HEK293 (cell line): ENCODE data around the gene NPTXR.
A peak's percentile ranks its signal among the peaks of the same experiment; 100 is the strongest.

Experiments
- CTCF ChIA-PET: fragments of 350-600 bp; formaldehyde crosslinking; extraction: SDS; loops from one replicate; lab custom pipeline; 2021; ENCODE audit warnings: antibody characterized with exemption; lab: Yijun Ruan, JAX
- POLR2A ChIA-PET: fragments of 300-600 bp; formaldehyde crosslinking; extraction: SDS; loops from one replicate; lab custom pipeline; 2020; ENCODE audit warnings: antibody characterized with exemption, inconsistent platforms; lab: Yijun Ruan, JAX
- H3K27ac ChIP-seq: fragments of 200-500 bp; sonication (Bioruptor generic); 2 replicates; pipeline ENCODE4 v1.5.1; 2014; ENCODE audit warnings: low read depth, low read length, control low read depth, inconsistent platforms; ENCODE audit errors: extremely low read depth
- H3K36me3 ChIP-seq, 2 experiments: fragments of 200-500 bp in 1 of 2; sonication (Bioruptor generic) in 1 of 2; 1 replicate in 1 of 2; 2 replicates in 1 of 2; pipeline ENCODE4 v1.5.1; 2014 to 2017; ENCODE audit warnings: inconsistent platforms in 2 of 2, low read length in 2 of 2; ENCODE audit not compliant: control insufficient read depth in 2 of 2, insufficient read depth in 1 of 2
- H3K4me1 ChIP-seq: fragments of 200-500 bp; sonication (Bioruptor generic); 2 replicates; pipeline ENCODE4 v1.5.1; 2014; ENCODE audit warnings: mild to moderate bottlenecking, low read length, inconsistent platforms; ENCODE audit not compliant: control insufficient read depth, insufficient read depth
- H3K4me3 ChIP-seq: 2 replicates; pipeline ENCODE4 v1.5.1; 2011; ENCODE audit warnings: low read depth, mild to moderate bottlenecking, control low read depth, low read length, moderate library complexity
- H3K9me3 ChIP-seq: fragments of 200-500 bp; sonication (Bioruptor generic); 2 replicates; pipeline ENCODE4 v1.5.1; 2014; ENCODE audit warnings: low read depth, low read length, inconsistent platforms; ENCODE audit not compliant: control insufficient read depth, insufficient read depth
- EGR2 ChIP-seq: fragments of 450-650 bp; formaldehyde crosslinking; IDR thresholded peaks from 2 replicates; pipeline ENCODE4 v1.5.1; 2016; ENCODE audit warnings: low read depth, missing biosample characterization, missing genetic modification characterization
- FEZF1 ChIP-seq: fragments of 450-650 bp; formaldehyde crosslinking; IDR thresholded peaks from 2 replicates; pipeline ENCODE4 v1.5.1; 2016; ENCODE audit warnings: missing biosample characterization, missing genetic modification characterization
- GLI4 ChIP-seq: fragments of 450-650 bp; formaldehyde crosslinking; IDR thresholded peaks from 2 replicates; pipeline ENCODE4 v1.5.1; 2016; ENCODE audit warnings: missing biosample characterization, missing genetic modification characterization
- HOXC10 ChIP-seq: sonication (generic); formaldehyde crosslinking; IDR thresholded peaks from 2 replicates; pipeline ENCODE4 v1.8.1; 2023; ENCODE audit warnings: mild to moderate bottlenecking, missing genetic modification reagents
- HOXD13 ChIP-seq: sonication (generic); formaldehyde crosslinking; IDR thresholded peaks from 2 replicates; pipeline ENCODE4 v1.8.0; 2022; ENCODE audit warnings: missing genetic modification reagents, borderline replicate concordance
- IKZF3 ChIP-seq: fragments of 450-650 bp; IDR thresholded peaks from 2 replicates; pipeline ENCODE4 v1.5.0; 2018; ENCODE audit warnings: missing biosample characterization, mild to moderate bottlenecking, missing genetic modification characterization, moderate library complexity
- SP7 ChIP-seq: fragments of 450-650 bp; formaldehyde crosslinking; IDR thresholded peaks from 2 replicates; pipeline ENCODE4 v1.5.1; 2016; ENCODE audit warnings: missing biosample characterization, missing genetic modification characterization
- ZBTB20 ChIP-seq: fragments of 450-650 bp; formaldehyde crosslinking; IDR thresholded peaks from 2 replicates; pipeline ENCODE4 v1.5.1; 2016; ENCODE audit warnings: missing biosample characterization, missing genetic modification characterization
- ZFHX2 ChIP-seq: fragments of 450-650 bp; formaldehyde crosslinking; conservative IDR thresholded peaks from 2 replicates; pipeline ENCODE4 v1.5.1; 2016; ENCODE audit warnings: missing biosample characterization, missing genetic modification characterization
- ZFP3 ChIP-seq: fragments of 450-650 bp; formaldehyde crosslinking; IDR thresholded peaks from 2 replicates; pipeline ENCODE4 v1.5.1; 2016; ENCODE audit warnings: low read depth, missing biosample characterization, missing genetic modification characterization
- ZFP69B ChIP-seq: fragments of 450-650 bp; formaldehyde crosslinking; IDR thresholded peaks from 2 replicates; pipeline ENCODE4 v1.5.1; 2016; ENCODE audit warnings: missing biosample characterization, missing genetic modification characterization
- ZIC2 ChIP-seq: fragments of 450-650 bp; formaldehyde crosslinking; IDR thresholded peaks from 2 replicates; pipeline ENCODE4 v1.5.1; 2016; ENCODE audit warnings: missing biosample characterization, missing genetic modification characterization
- ZNF114 ChIP-seq: fragments of 450-650 bp; formaldehyde crosslinking; IDR thresholded peaks from 2 replicates; pipeline ENCODE4 v1.5.0; 2017; ENCODE audit warnings: missing biosample characterization, missing genetic modification characterization
- ZNF155 ChIP-seq: fragments of 450-650 bp; formaldehyde crosslinking; IDR thresholded peaks from 2 replicates; pipeline ENCODE4 v1.5.1; 2016; ENCODE audit warnings: missing biosample characterization, missing genetic modification characterization
- ZNF175 ChIP-seq: fragments of 450-650 bp; formaldehyde crosslinking; IDR thresholded peaks from 2 replicates; pipeline ENCODE4 v1.5.1; 2016; ENCODE audit warnings: missing biosample characterization, missing genetic modification characterization
- ZNF2 ChIP-seq: fragments of 450-650 bp; formaldehyde crosslinking; IDR thresholded peaks from 2 replicates; pipeline ENCODE4 v1.5.1; 2016; ENCODE audit warnings: missing biosample characterization, missing genetic modification characterization
- ZNF24 ChIP-seq: fragments of 450-650 bp; formaldehyde crosslinking; IDR thresholded peaks from 2 replicates; pipeline ENCODE4 v1.5.1; 2016; ENCODE audit warnings: missing biosample characterization, missing genetic modification characterization
- ZNF341 ChIP-seq: fragments of 450-650 bp; formaldehyde crosslinking; IDR thresholded peaks from 2 replicates; pipeline ENCODE4; 2016; ENCODE audit warnings: low read depth, missing biosample characterization, missing genetic modification characterization
- ZNF416 ChIP-seq: fragments of 450-650 bp; formaldehyde crosslinking; IDR thresholded peaks from 2 replicates; pipeline ENCODE4 v1.5.1; 2016; ENCODE audit warnings: missing biosample characterization, missing genetic modification characterization
- ZNF426 ChIP-seq: fragments of 450-650 bp; formaldehyde crosslinking; IDR thresholded peaks from 2 replicates; pipeline ENCODE4 v1.5.1; 2017; ENCODE audit warnings: missing biosample characterization, missing genetic modification characterization, mild to moderate bottlenecking, inconsistent platforms, moderate library complexity
- ZNF433 ChIP-seq: fragments of 450-650 bp; formaldehyde crosslinking; IDR thresholded peaks from 2 replicates; pipeline ENCODE4 v1.5.1; 2016; ENCODE audit warnings: missing biosample characterization, missing genetic modification characterization, low read depth
- ZNF560 ChIP-seq: fragments of 450-650 bp; formaldehyde crosslinking; IDR thresholded peaks from 2 replicates; pipeline ENCODE4 v1.5.1; 2017; ENCODE audit warnings: missing biosample characterization, missing genetic modification characterization, borderline replicate concordance
- ZNF654 ChIP-seq: fragments of 450-650 bp; formaldehyde crosslinking; IDR thresholded peaks from 2 replicates; pipeline ENCODE4 v1.5.1; 2016; ENCODE audit warnings: low read depth, missing biosample characterization, missing genetic modification characterization
- ZNF664 ChIP-seq: fragments of 450-650 bp; formaldehyde crosslinking; IDR thresholded peaks from 2 replicates; pipeline ENCODE4 v1.5.1; 2016; ENCODE audit warnings: missing biosample characterization, missing genetic modification characterization
- ZNF837 ChIP-seq: fragments of 450-650 bp; formaldehyde crosslinking; IDR thresholded peaks from 2 replicates; pipeline ENCODE4 v1.5.1; 2016; ENCODE audit warnings: missing biosample characterization, missing genetic modification characterization
- ZSCAN16 ChIP-seq: fragments of 450-650 bp; formaldehyde crosslinking; IDR thresholded peaks from 2 replicates; pipeline ENCODE4 v1.5.1; 2016; ENCODE audit warnings: missing biosample characterization, missing genetic modification characterization
- ZXDB ChIP-seq: fragments of 450-650 bp; formaldehyde crosslinking; IDR thresholded peaks from 2 replicates; pipeline ENCODE4 v1.5.1; 2016; ENCODE audit warnings: missing biosample characterization, missing genetic modification characterization
- TF ChIP-seq, protein P1 (sequence below): fragments of 450-650 bp; formaldehyde crosslinking; IDR thresholded peaks from 2 replicates; pipeline ENCODE4 v1.5.1; 2016; ENCODE audit warnings: missing biosample characterization, missing genetic modification characterization
- TF ChIP-seq, protein P2 (sequence below): fragments of 450-650 bp; formaldehyde crosslinking; IDR thresholded peaks from 2 replicates; pipeline ENCODE4 v1.5.1; 2016; ENCODE audit warnings: missing biosample characterization, missing genetic modification characterization
- TF ChIP-seq, protein P3 (sequence below): fragments of 450-650 bp; formaldehyde crosslinking; IDR thresholded peaks from 2 replicates; pipeline ENCODE4 v1.5.1; 2016; ENCODE audit warnings: missing biosample characterization, missing genetic modification characterization
- TF ChIP-seq, protein P4 (sequence below): fragments of 450-650 bp; formaldehyde crosslinking; IDR thresholded peaks from 2 replicates; pipeline ENCODE4 v1.5.1; 2016; ENCODE audit warnings: missing biosample characterization, missing genetic modification characterization

Gene NPTXR

DNA sequence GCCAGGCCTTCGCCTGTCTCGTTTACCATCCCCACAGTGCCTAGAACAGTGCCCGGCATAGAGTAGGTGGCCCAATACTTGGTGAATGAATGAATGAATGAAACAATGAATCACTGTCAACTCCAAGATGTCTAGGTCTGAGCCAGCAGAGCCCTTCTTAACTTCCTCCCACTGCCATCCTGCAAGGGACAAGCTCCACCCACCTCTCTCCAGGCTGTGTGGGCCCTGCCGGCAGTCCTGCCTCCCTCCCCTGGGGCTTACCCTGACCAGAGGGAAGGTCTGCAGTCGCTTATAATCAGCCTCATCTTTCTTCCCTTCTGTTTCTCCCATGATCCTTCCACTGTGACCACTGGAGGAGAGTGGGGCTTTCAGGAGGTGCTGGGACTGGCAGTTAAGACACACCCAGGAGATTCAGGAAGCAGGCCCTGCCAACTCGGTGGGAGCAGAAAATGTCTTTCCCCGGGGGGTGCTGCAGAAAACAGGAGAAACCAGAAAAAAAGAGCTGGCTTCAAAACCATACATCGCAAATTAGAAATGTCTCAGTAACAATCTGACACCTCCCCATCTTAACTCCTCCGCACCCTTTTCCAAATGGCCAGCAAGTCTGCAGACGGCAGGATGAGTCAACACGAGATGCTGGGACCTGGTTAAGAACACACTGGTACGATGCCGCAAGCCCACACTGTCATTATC is 61.3 kb downstream of the NPTXR start:
- POLR2A ChIA-PET: interaction anchor here (1.0 to 1.7 kb wide), 3 partner anchors 14 to 25 kb away, joined by 3 to 4 read pairs (median 3); no protein-coding TSS in a partner anchor
- peaks cover 0 to 27% of the 10 kb centered on the region in 2 experiments; a peak in 1 of 3 replicates for H3K36me3 ChIP-seq

More for the DNA sequence above, 61.3 kb downstream of the NPTXR start:
- Histone ChIP-seq H3K27ac (no peak overlapping the region), H3K4me3 (no peak overlapping the region), H3K4me1 (no peaks in the 10 kb centered on the region), H3K9me3 (no peaks in the 10 kb centered on the region)
- TF ChIP-seq ZFHX2 (tag by site-specific recombination) (peak; percentile 64), ZNF664 (tag by site-specific recombination) (no peak), HOXC10 (CRISPR knock-in tag) (no peak), IKZF3 (no peak), ZXDB (tag by site-specific recombination) (no peak), ZNF2 (tag by site-specific recombination) (no peak), HOXD13 (CRISPR knock-in tag) (no peak), ZNF416 (tag by site-specific recombination) (no peak), ZNF155 (tag by site-specific recombination) (no peak), FEZF1 (tag by site-specific recombination) (no peak), ZNF341 (tag by site-specific recombination) (peak; percentile 86), ZNF24 (no peak), GLI4 (tag by site-specific recombination) (no peak), ZSCAN16 (tag by site-specific recombination) (no peak), ZNF175 (no peak), ZNF433 (tag by site-specific recombination) (no peak), ZNF654 (no peak), SP7 (tag by site-specific recombination) (peak; percentile 65), ZNF837 (tag by site-specific recombination) (no peak), ZFP3 (tag by site-specific recombination) (no peak), ZIC2 (tag by site-specific recombination) (0 out of 2 replicates have a peak, but pooled peaks have one; percentile 19), EGR2 (tag by site-specific recombination) (peak; percentile 47; the same call in 1 of the 2 replicates), ZBTB20 (no peak), ZNF560 (tag by site-specific recombination) (no peak), ZNF114 (no peak), ZNF426 (tag by site-specific recombination) (no peak), ZFP69B (tag by site-specific recombination) (peak; percentile 91)
- TF ChIP-seq, protein P1, sequence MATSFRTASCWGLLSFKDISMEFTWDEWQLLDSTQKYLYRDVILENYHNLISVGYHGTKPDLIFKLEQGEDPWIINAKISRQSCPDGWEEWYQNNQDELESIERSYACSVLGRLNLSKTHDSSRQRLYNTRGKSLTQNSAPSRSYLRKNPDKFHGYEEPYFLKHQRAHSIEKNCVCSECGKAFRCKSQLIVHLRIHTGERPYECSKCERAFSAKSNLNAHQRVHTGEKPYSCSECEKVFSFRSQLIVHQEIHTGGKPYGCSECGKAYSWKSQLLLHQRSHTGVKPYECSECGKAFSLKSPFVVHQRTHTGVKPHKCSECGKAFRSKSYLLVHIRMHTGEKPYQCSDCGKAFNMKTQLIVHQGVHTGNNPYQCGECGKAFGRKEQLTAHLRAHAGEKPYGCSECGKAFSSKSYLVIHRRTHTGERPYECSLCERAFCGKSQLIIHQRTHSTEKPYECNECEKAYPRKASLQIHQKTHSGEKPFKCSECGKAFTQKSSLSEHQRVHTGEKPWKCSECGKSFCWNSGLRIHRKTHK (tag by site-specific recombination): no peak
- TF ChIP-seq, protein P2, sequence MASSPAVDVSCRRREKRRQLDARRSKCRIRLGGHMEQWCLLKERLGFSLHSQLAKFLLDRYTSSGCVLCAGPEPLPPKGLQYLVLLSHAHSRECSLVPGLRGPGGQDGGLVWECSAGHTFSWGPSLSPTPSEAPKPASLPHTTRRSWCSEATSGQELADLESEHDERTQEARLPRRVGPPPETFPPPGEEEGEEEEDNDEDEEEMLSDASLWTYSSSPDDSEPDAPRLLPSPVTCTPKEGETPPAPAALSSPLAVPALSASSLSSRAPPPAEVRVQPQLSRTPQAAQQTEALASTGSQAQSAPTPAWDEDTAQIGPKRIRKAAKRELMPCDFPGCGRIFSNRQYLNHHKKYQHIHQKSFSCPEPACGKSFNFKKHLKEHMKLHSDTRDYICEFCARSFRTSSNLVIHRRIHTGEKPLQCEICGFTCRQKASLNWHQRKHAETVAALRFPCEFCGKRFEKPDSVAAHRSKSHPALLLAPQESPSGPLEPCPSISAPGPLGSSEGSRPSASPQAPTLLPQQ (tag by site-specific recombination): peak; percentile 82; the same call in 1 of the 2 replicates
- TF ChIP-seq, protein P3, sequence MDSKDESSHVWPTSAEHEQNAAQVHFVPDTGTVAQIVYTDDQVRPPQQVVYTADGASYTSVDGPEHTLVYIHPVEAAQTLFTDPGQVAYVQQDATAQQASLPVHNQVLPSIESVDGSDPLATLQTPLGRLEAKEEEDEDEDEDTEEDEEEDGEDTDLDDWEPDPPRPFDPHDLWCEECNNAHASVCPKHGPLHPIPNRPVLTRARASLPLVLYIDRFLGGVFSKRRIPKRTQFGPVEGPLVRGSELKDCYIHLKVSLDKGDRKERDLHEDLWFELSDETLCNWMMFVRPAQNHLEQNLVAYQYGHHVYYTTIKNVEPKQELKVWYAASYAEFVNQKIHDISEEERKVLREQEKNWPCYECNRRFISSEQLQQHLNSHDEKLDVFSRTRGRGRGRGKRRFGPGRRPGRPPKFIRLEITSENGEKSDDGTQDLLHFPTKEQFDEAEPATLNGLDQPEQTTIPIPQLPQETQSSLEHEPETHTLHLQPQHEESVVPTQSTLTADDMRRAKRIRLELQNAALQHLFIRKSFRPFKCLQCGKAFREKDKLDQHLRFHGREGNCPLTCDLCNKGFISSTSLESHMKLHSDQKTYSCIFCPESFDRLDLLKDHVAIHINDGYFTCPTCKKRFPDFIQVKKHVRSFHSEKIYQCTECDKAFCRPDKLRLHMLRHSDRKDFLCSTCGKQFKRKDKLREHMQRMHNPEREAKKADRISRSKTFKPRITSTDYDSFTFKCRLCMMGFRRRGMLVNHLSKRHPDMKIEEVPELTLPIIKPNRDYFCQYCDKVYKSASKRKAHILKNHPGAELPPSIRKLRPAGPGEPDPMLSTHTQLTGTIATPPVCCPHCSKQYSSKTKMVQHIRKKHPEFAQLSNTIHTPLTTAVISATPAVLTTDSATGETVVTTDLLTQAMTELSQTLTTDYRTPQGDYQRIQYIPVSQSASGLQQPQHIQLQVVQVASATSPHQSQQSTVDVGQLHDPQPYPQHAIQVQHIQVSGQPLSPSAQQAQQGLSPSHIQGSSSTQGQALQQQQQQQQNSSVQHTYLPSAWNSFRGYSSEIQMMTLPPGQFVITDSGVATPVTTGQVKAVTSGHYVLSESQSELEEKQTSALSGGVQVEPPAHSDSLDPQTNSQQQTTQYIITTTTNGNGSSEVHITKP (tag by site-specific recombination): 0 out of 2 replicates have a peak, but pooled peaks have one; percentile 34
- TF ChIP-seq, protein P4, sequence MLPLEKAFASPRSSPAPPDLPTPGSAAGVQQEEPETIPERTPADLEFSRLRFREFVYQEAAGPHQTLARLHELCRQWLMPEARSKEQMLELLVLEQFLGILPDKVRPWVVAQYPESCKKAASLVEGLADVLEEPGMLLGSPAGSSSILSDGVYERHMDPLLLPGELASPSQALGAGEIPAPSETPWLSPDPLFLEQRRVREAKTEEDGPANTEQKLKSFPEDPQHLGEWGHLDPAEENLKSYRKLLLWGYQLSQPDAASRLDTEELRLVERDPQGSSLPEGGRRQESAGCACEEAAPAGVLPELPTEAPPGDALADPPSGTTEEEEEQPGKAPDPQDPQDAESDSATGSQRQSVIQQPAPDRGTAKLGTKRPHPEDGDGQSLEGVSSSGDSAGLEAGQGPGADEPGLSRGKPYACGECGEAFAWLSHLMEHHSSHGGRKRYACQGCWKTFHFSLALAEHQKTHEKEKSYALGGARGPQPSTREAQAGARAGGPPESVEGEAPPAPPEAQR (tag by site-specific recombination): no peak
- CTCF ChIA-PET: interaction anchor here (0.8 to 6.5 kb wide), 3 partner anchors 14 to 339 kb away, joined by 4 to 43 read pairs (median 10); no protein-coding TSS in a partner anchor
